Ascending aorta (tissue), 2 donors: ENCODE data around the gene ADAMTS17. TPM values are rescaled to one million over a fixed set of nuclear protein-coding genes. Genes with fewer than 3 reads are reported as not detected.
A peak's percentile ranks its signal among the peaks of the same experiment; 100 is the strongest.

Experiments
- DNase-seq, 2 donors: peaks; one replicate each; pipeline ENCODE4 v3.0.0-alpha.2; 2019; ENCODE audit warnings: low spot score in 2 of 2
- H3K27ac ChIP-seq, 2 donors: fragments of 200-600 bp; sonication (generic); one replicate each; pipeline ENCODE4 v1.5.1; 2016 to 2017; ENCODE audit warnings: mild to moderate bottlenecking in 1 of 2
- H3K27me3 ChIP-seq: fragments of 200-600 bp; sonication (generic); one replicate; pipeline ENCODE4 v1.5.1; 2017
- H3K36me3 ChIP-seq, 2 donors: fragments of 200-600 bp; sonication (generic); one replicate each; pipeline ENCODE4 v1.5.1; 2016
- H3K4me1 ChIP-seq, 2 donors: fragments of 200-600 bp; sonication (generic); one replicate each; pipeline ENCODE4 v1.5.1; 2016 to 2017; ENCODE audit warnings: mild to moderate bottlenecking in 1 of 2
- H3K4me3 ChIP-seq, 2 donors: fragments of 200-600 bp; sonication (generic); one replicate each; pipeline ENCODE4 v1.5.1; 2016 to 2017; ENCODE audit warnings: mild to moderate bottlenecking in 1 of 2
- H3K9me3 ChIP-seq, 2 donors: fragments of 200-600 bp; sonication (generic); one replicate each; pipeline ENCODE4 v1.5.1; 2016
- intact Hi-C: fragments of 100-400 bp; cut with DNase I; formaldehyde crosslinking; loops from one replicate; pipeline ENCODE4 v1.15.1; 2023
- total RNA-seq: library from RNA; depleted of rRNA; stranded (reverse); fragments of >200 nt; gene quantifications from one replicate; pipeline ENCODE4 v1.1.0, GENCODE V29; 2016
- TF ChIP-seq, protein P1 (sequence below), 3 experiments: fragments of 200-600 bp in 2 of 3; fragments of 450-650 bp in 1 of 3; sonication (generic) in 2 of 3; IDR thresholded peaks; one replicate each; pipeline ENCODE4 v1.5.1; 2016 to 2019; ENCODE audit warnings: antibody characterized with exemption in 3 of 3, mild to moderate bottlenecking in 1 of 3, moderate library complexity in 1 of 3

Gene ADAMTS17
- total RNA-seq, 1 donor from 2014 or later = 2.8 TPM

DNA sequence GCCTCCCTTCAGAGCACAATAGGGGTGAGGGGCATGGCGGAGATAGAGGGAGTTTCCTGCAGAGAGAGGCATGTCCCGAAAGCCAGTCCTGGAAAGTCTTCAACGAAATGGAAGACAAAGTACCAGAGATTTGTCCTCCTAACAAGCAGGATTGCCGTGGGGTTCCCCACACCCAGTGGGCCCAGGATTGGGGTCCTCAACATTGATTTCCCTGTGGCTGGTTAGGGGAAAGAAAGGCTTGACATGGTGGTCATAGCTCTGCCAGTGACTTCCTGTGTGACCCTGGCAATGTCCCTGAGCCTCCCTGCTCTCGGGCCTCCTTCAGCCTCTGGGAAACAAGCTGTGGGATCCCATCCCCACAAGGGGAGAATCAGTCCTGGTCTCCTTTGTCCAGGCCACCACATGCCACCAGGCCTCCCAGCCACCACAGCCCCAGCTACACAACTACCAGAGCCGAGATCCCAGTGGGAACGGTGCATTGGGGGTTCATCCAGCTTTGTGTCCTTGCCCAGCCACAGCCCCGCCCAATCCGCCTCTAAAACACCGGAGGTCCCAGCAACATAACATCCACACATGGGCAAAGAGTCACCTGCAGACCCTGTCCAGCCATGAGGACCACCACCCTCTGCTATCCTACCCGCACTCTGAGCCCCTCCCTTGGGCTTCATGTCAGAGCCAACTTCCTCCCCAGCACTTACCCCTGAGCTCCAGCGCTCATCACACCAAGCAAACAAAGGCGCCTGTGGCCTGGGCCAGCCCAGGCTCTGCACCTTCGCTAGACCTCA is 63.0 kb downstream of the ADAMTS17 start:
- no peak for DNase-seq
- Histone ChIP-seq H3K4me3 (no peak overlapping the region), H3K4me1 (peaks cover 4 to 5% of the 10 kb centered on the region in 2 donors), H3K27ac (peak overlapping the region in 1 of 2 donors; percentile 44), H3K36me3 (no peaks in the 10 kb centered on the region), H3K9me3 (peaks cover 0 to 1% of the 10 kb centered on the region in 2 donors), H3K27me3 (no peaks in the 10 kb centered on the region)
- TF ChIP-seq, protein P1, sequence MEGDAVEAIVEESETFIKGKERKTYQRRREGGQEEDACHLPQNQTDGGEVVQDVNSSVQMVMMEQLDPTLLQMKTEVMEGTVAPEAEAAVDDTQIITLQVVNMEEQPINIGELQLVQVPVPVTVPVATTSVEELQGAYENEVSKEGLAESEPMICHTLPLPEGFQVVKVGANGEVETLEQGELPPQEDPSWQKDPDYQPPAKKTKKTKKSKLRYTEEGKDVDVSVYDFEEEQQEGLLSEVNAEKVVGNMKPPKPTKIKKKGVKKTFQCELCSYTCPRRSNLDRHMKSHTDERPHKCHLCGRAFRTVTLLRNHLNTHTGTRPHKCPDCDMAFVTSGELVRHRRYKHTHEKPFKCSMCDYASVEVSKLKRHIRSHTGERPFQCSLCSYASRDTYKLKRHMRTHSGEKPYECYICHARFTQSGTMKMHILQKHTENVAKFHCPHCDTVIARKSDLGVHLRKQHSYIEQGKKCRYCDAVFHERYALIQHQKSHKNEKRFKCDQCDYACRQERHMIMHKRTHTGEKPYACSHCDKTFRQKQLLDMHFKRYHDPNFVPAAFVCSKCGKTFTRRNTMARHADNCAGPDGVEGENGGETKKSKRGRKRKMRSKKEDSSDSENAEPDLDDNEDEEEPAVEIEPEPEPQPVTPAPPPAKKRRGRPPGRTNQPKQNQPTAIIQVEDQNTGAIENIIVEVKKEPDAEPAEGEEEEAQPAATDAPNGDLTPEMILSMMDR (IDR thresholded peaks at IDR 0.05) = no peak
- intact Hi-C loops = no loop called here

DNA sequence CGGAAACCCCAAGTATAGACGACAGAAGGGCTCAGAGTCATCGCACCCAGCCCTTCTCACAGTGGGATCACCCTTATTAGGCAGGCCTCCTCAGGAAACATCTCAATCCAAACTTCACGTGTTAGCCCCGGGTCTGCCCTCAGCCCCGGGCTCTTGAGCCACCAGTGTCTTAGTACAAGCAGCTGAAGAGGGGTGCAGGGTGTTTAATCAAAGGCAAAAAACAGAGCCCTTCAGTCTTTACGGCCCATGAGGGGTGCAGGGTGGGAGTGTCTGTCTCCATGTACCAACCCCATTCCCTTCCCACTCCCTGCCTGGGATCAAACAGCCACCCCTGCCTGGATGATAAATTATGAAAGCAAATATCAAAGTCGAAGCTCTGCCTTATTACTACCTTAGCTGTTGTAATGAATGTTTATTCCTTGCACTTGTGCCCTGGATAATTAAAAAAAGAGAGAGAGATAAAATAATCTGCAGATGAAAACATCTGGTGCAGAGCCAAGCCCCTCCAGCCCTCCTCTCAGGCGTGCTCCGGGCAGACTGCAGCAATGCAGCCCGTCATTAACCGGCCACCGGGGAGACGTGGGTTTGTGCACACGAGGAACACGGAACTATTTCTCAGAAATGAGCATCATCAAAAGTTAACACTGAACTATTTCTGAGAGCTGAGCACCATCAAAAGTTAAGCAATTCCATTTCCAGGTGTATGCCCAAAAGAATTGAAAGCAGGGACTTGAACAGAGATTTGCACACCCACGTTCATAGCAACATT is 64.5 kb downstream of the ADAMTS17 start:
- peaks cover 4 to 5% of the 10 kb centered on the region in 2 donors for H3K4me1 ChIP-seq

GRCh38 chr15:100276506-100276905 is 65.3 kb downstream of the ADAMTS17 start:
- intact Hi-C loops = no loop called here
- TF ChIP-seq, protein P1 (IDR thresholded peaks at IDR 0.05) = no peak
- H3K36me3 ChIP-seq = no peaks in the 10 kb centered on the region

More for the DNA sequence above, 64.5 kb downstream of the ADAMTS17 start:
- peaks cover 0 to 15% of the 10 kb centered on the region in 2 donors for H3K9me3 ChIP-seq
- H3K27me3 ChIP-seq = no peaks in the 10 kb centered on the region
- no peak overlapping the region for H3K4me3 ChIP-seq
- H3K27ac ChIP-seq = no peak overlapping the region
- intact Hi-C loops = no loop called here
- no peaks in the 10 kb centered on the region for H3K36me3 ChIP-seq
- no peak for DNase-seq
- TF ChIP-seq, protein P1 (IDR thresholded peaks at IDR 0.05) = no peak

DNA sequence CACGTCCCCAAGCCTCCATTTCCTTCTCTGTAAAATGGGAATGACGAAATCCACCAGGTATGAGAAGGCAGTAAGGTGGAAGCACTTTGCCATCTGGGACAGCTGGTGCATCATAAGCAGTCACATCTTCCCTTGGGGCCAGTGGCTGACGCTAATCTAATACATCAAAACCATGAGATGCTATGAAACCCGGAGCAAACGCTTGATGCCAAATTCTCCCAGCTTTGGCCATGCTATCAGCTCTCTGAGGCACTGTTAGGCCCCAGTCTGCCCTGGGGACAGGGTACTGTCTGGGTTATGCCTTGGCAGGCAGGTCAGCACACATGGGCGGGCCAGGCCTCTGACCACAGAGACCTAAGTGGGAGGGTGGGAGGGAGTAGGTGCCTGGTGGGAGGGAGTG is 66.1 kb downstream of the ADAMTS17 start:
- no peak for DNase-seq
- TF ChIP-seq, protein P1 (IDR thresholded peaks at IDR 0.05) = no peak
- Histone ChIP-seq H3K9me3 (peaks cover 0 to 15% of the 10 kb centered on the region in 2 donors), H3K4me3 (no peak overlapping the region), H3K4me1 (peaks cover 4 to 5% of the 10 kb centered on the region in 2 donors), H3K27ac (no peak overlapping the region), H3K36me3 (no peaks in the 10 kb centered on the region), H3K27me3 (no peaks in the 10 kb centered on the region)
- intact Hi-C loops = no loop called here

More at GRCh38 chr15:100276506-100276905, 65.3 kb downstream of the ADAMTS17 start:
- Histone ChIP-seq H3K4me3 (no peak overlapping the region), H3K27me3 (no peaks in the 10 kb centered on the region), H3K27ac (no peak overlapping the region), H3K4me1 (peaks cover 4 to 5% of the 10 kb centered on the region in 2 donors), H3K9me3 (peaks cover 0 to 15% of the 10 kb centered on the region in 2 donors)
- DNase-seq = no peak

DNA sequence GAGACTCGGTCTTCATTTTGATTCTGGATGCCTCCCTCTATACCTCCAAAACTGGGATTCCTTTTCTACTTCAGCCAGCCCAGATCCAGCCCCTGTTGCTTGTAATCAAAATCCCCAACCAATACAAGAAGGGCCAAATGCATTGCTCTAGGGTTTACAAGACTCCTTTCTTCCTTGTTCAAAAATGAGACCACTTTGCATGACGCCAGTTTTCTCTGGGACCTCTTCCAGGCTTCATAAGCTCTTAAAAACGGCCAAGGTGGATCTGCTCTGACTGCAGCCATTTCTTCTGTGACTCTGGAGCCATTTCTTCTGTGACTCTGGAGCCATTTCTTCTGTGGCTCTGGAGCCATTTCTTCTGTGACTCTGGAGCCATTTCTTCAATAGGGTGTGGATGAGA is 71.9 kb downstream of the ADAMTS17 start:
- Histone ChIP-seq H3K4me1 (no peaks in the 10 kb centered on the region), H3K27me3 (no peaks in the 10 kb centered on the region), H3K27ac (no peak overlapping the region), H3K9me3 (peaks cover 0 to 15% of the 10 kb centered on the region in 2 donors), H3K36me3 (no peaks in the 10 kb centered on the region), H3K4me3 (no peak overlapping the region)
- TF ChIP-seq, protein P1 (IDR thresholded peaks at IDR 0.05) = no peak
- intact Hi-C loops = no loop called here
- DNase-seq = no peak
